Motor neuron (in vitro differentiated cells): ENCODE data around the gene C17orf50. TPM values are rescaled to one million over a fixed set of nuclear protein-coding genes. Genes with fewer than 3 reads are reported as not detected.

Experiments used
- ATAC-seq, 8 experiments: fragments of 200-7000 bp; cut with Tn5 transposase; replicated peaks in 6 of 8; 2 replicates each; pipeline ENCODE4 v1.8.0; 2021; ENCODE audit warnings: mild to moderate bottlenecking in 8 of 8, moderate library complexity in 8 of 8
- H3K27ac ChIP-seq, 2 donors: fragments of 250-450 bp; sonication (Bioruptor Pico); 2 replicates each; pipeline ENCODE4 v1.9.0; 2021; ENCODE audit warnings: antibody characterized with exemption in 2 of 2, mild to moderate bottlenecking in 2 of 2, moderate library complexity in 1 of 2
- H3K4me1 ChIP-seq, 2 donors: fragments of 250-450 bp; sonication (Bioruptor Pico); replicated peaks in 1 of 2; 2 replicates each; pipeline ENCODE4 v1.6.1; 2021; ENCODE audit warnings: antibody characterized with exemption in 2 of 2, mild to moderate bottlenecking in 2 of 2, moderate library complexity in 1 of 2
- H3K4me3 ChIP-seq, 5 donors: fragments of 250-450 bp; sonication (Bioruptor Pico); 2 replicates each; pipeline ENCODE4 v1.9.0; 2021; ENCODE audit warnings: antibody characterized with exemption in 5 of 5, mild to moderate bottlenecking in 5 of 5, moderate library complexity in 4 of 5
- WGBS, 10 experiments: fragments of 450-650 bp; shearing (Covaris generic); methylation state at CpG; one replicate each; pipeline ENCODE4 v1.0.0; 2022; 5-methylcytosine and 5-hydroxymethylcytosine counted together
- in situ Hi-C, 9 experiments: fragments of 400-800 bp; cut with MboI; loops; one replicate each; pipeline ENCODE4 v1.15.0; 2021; ENCODE audit warnings: low sequenced_read_pairs in 9 of 9, low pct_unique_long_range_greater_than_20kb in 2 of 9; ENCODE audit not compliant: unreplicated experiment in 9 of 9
- total RNA-seq, 8 experiments: library from RNA; unstranded; fragments of 300-600 nt; gene quantifications; 2 replicates each; pipeline versions ENCODE4 v1.2.3 to v1.2.4, GENCODE V29; 2022

C17orf50 gene
- total RNA-seq, 8 experiments from 2014 or later, result 0.33 to 0.85 (median 0.63) TPM; not detected in 2

DNA sequence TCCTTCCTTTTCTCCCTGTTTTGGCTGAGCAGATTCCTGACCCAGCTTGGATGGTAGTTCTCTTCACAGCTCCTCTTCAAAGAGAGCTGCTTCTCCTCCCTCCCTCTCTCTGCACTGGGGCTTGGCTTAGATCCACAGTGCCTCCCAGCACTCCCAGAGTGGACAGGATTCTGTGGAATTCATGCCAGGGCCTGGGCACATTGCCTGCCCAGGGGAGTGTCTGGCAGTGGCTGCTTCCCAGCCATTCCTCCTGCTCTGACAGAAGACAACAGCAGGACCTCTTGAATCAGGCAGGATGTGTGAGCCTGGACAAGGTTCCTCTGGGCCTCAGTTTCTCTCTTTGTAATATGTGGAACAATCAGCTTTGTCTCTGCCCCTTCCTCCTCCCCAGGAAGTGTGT is 39.3 kb downstream of the C17orf50 start:
- in situ Hi-C loops, result loop anchor here in 1 of 9 experiments (25.0 kb wide), 1 partner anchor 112 kb away; no protein-coding TSS in a partner anchor
- peak in 1 of 8 experiments; percentile 55 for ATAC-seq
- peaks cover 0 to 3% of the 10 kb centered on the region in 2 donors for H3K4me1 ChIP-seq
- no peak overlapping the region for H3K27ac ChIP-seq
- no peak overlapping the region for H3K4me3 ChIP-seq

DNA sequence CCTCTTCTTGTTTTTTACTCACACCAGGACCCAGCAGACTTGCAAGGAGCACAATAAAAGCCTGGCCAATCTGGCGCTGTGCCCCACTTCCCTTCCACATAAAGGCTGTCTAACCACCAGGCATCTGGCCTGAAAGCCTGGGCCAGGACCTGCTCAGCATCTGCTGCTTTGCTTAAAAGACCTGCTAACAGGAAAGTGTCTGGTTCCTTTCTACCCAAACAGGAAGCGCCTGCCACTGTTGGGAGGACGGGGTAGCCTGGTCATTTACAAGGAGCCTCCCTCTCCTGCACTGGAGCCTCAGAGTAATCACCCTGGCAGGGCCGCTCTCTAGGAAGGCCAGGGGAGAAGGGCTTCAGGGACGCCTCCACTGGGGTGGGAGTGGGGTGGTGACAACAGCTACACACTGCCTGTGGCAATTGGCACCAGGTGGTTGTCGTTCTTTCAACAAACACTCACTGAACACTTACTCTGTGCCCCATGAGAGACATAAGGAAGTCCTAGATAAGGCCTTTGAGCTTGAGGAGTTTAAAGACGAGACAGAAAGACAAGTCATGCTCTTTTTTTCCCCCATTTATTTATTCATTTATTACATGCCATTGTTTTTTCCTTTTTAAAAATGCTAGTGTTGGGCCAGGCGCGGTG is 41.0 kb downstream of the C17orf50 start:
- no peak for ATAC-seq
- Histone ChIP-seq H3K4me3 (no peak overlapping the region), H3K4me1 (peaks cover 0 to 3% of the 10 kb centered on the region in 2 donors), H3K27ac (no peak overlapping the region)
- in situ Hi-C loops, result loop anchor here in 1 of 9 experiments (25.0 kb wide), 1 partner anchor 111 kb away; no protein-coding TSS in a partner anchor
- 58 to 100% (median 90%) methylated on average over 1 to 6 of the region's 9 CpGs; no CpG with 5 or more reads in 1 of the 10 experiments for WGBS, 10 experiments

DNA sequence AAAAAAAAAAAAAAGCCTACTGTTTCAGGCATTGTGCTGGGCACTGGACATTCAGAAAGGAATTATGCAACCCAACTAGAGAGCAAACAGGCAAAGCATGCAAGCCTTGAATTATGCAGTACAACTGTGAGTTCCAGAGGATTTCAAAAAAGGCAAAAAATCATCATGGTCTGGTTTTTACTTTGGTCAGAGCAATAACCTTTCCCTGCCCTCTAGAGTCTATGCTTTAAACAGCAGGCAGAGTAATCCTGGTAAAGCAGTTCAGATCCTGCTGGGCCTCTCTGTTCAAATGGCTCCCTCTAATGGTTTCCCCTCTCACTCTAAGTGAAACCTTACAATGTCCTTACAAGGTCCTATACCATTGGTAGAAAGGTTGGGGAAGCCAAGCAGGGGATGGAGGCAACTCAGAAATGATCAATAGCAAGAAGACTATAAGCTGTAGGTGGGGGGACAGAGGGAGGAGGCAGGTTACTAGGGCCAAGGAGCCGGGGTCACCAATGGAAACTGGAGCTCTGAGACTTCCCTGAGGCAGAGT is 44.0 kb downstream of the C17orf50 start:
- H3K4me1 ChIP-seq, result peaks cover 3 to 11% of the 10 kb centered on the region in 2 donors
- in situ Hi-C loops, result loop anchor here in 1 of 9 experiments (25.0 kb wide), 1 partner anchor 108 kb away; no protein-coding TSS in a partner anchor
- H3K27ac ChIP-seq, result no peak overlapping the region
- WGBS, 10 experiments, result 50 to 60% methylated on average over 1 of the region's 1 CpG; no CpG with 5 or more reads in 8 of the 10 experiments
- peak in 4 of 8 experiments; percentile 17 to 59 (median 41) for ATAC-seq
- H3K4me3 ChIP-seq, result no peak overlapping the region

DNA sequence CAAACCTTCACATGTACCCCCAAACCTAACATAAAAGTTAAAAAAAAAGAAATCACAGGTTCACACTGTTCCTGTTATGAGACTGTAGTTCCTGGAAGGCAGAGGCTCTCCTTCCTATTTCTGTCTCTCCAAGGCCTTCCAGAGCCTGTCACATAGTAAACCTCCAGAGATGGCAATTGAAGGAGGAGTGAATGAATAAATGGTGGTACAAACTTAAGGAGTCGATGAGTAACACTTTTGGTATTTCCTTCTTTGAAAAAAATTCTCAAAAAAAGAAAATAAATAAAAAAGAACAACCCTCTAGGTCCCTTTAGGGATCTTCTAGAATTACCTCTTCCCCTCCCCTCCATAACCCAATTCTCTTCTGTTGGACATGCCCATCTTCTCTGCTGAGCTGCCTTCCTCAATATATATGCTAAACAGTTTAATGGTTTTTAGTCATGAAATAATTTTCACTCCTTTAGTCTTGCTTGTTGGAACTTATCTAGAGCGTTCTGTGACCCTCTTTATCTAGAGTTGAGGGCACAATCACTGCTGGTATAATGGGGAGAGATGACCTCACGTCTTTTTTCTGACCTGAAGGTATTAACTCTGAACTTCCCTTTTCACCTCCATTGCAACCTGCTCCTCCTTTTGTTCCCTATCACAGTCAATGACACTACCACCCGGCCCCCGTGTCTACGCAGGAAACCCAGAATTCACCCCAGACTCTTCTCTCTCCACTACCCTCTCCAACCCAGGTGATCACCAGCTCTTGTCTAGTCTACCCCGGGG is 46.9 kb downstream of the C17orf50 start:
- H3K4me1 ChIP-seq, result peaks cover 11 to 12% of the 10 kb centered on the region in 2 donors
- WGBS, 10 experiments, result 42 to 100% (median 80%) methylated on average over 1 to 6 of the region's 7 CpGs; no CpG with 5 or more reads in 1 of the 10 experiments
- in situ Hi-C loops, result loop anchor here in 1 of 9 experiments (25.0 kb wide), 1 partner anchor 105 kb away; no protein-coding TSS in a partner anchor
- H3K4me3 ChIP-seq, result no peak overlapping the region
- no peak for ATAC-seq
- H3K27ac ChIP-seq, result no peak overlapping the region

DNA sequence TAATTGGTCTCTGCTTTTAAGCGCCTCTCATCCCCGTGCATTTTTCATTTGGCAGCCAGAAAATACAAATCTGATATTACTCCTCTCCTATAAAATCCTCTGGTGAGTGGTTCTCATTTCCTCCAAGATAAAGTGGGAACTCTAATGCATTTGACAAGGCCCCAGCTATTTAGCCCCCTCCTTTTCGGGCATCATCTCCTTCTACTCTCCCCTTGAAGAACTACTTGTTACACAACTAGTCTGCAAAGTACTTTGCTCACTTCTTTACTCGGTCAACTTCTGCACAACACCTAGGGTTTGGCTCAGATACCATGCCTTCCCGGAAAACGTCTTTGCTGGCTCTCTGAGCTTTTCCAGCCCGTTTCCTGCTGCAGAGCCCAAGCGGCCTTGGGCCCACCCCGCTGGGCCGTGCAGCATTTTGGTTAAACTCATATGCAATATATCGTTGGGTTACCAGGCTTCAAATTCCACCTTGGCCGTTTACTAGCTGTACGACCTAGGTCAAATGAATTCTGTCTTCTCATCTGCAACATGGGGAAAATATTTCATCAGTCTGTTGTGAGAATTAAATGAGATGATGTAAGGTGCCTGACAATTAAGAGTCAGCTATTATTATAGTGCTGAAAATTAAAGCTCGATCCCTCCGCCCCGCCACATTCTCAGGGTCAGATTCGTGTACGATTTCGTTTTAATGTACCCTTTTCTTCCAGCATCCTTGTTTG is 47.7 kb downstream of the C17orf50 start:
- H3K27ac ChIP-seq, result peak overlapping the region; percentile 95 to 99
- H3K4me1 ChIP-seq, result peaks cover 11 to 12% of the 10 kb centered on the region in 2 donors
- in situ Hi-C loops, result loop anchor here in 1 of 9 experiments (25.0 kb wide), 1 partner anchor 104 kb away; no protein-coding TSS in a partner anchor
- no peak for ATAC-seq
- 0 to 73% (median 40%) methylated on average over 3 to 15 of the region's 19 CpGs for WGBS, 10 experiments
- H3K4me3 ChIP-seq, result peak overlapping the region; percentile 77 to 95 (median 92)

DNA sequence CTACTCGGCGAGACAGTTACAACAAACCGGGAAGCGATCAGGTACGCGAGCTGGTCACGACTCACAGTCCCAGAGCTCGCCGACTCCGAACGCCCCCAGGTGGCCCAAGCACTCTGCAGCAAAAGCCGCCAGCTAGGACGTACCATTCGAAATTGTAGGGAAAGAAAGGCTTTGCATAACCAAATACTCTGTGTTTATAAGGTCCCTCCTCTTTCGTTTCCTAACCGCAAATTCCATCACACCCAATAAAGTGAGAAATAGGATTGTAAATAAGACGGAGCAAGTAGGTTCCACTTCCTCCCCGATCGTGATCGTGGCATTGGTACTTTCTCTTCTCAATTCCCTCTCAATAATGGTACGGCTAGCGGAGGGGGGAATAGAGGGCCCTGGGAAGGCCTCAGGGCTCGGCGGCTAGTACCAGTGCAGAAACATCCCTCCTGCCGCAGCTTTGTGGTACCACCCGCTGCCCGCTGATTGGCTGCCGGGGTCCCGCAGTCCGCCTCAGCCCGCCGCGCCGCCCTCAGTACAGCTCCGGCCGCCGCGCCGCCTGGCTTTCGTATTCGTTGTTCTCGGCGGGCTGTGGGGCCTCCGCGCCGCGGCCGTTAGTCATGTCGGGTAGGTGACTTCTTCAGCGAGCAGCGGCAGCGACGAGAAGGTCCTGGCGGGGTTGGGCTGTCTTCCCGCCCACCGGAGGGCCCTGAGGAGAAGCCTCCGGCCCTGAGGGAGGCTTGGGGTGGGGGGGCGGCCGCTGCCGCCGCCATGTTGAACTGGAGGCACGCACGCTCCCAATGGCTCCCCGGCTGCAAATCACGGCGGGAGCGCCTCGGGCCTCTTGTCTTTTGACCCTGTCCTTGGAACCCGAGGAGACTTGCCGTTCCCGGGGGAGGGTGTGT is 48.5 kb downstream of the C17orf50 start, which contains the start of gene TAF15:
Gene TAF15 (plus strand): TSS at position 523 of the 893 bp plus-strand sequence. CDS start 86 bp downstream, at position 609.
- in situ Hi-C loops, result loop anchor here in 1 of 9 experiments (25.0 kb wide), 1 partner anchor 103 kb away; no protein-coding TSS in a partner anchor

DNA sequence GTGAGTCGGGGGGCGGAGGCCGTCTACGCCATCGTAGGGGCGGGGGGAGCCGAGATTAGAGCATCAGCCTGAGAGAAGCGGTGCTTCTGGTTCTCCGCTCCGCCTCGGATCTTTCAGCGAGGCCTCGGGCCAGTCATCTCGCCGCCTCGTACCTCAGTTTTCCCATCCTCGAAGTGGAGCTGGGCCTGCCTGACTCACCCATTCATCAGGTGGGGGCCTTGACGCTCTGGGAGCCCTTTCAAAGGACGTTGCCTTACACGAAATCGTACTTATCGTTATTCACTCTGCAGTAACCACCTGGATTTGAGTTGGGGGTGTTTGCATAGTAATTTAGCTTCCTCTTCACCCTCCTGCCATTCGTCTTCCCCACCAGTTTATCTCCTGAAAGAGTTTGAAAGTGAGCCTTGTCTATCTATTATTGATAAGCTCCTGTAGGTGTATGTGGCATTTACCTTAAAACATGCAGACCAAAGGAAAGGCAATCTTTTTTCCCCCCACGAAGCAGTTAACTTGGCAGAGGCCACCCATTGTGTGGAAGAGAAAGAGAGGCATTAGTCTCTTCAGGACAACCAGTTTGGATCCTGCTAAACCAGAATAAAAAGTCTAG is 49.3 kb downstream of the C17orf50 start:
- Histone ChIP-seq H3K4me1 (peaks cover 8 to 12% of the 10 kb centered on the region in 2 donors), H3K4me3 (peak overlapping the region; percentile 77 to 95 (median 92)), H3K27ac (peak overlapping the region; percentile 95 to 99)
- ATAC-seq, result no peak
- in situ Hi-C loops, result loop anchor here in 1 of 9 experiments (25.0 kb wide), 1 partner anchor 102 kb away; no protein-coding TSS in a partner anchor
- 0 to 10% (median 0%) methylated on average over 1 to 15 of the region's 24 CpGs; no CpG with 5 or more reads in 2 of the 10 experiments for WGBS, 10 experiments

More for the DNA sequence above, 48.5 kb downstream of the C17orf50 start, which contains the start of gene TAF15:
- peaks cover 11 to 12% of the 10 kb centered on the region in 2 donors for H3K4me1 ChIP-seq
- peak within 1 kb of the TSS; percentile 95 to 99 for H3K27ac ChIP-seq
- peak within 1 kb of the TSS; percentile 77 to 95 (median 92) for H3K4me3 ChIP-seq
- peak; percentile 88 to 98 (median 96) for ATAC-seq
- WGBS, 10 experiments, result 0 to 3% (median 1%) methylated on average over 3 to 33 of the region's 71 CpGs; no CpG with 5 or more reads in 1 of the 10 experiments

DNA sequence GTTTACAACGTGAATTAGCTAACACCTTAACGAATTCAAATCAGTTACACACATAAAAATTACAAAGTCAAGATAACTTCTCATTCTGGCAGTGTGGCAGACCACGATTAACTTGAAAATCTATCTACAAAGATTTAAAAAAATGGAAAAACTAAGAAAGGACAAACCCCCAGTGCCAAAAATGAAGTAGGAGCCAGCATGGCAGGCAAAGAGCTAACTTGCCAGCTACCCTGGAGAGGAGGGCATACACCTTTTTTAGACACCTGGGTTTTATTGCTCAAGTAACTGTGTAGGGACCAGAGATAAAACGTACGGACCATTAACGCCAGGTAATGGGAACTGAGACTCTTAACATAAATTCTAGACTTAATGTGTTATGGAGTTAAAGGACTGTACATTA is 51.1 kb downstream of the C17orf50 start:
- Histone ChIP-seq H3K27ac (no peak overlapping the region), H3K4me3 (no peak overlapping the region), H3K4me1 (peaks cover 8 to 12% of the 10 kb centered on the region in 2 donors)
- in situ Hi-C loops, result loop anchor here in 1 of 9 experiments (25.0 kb wide), 1 partner anchor 101 kb away; no protein-coding TSS in a partner anchor
- ATAC-seq, result no peak
- WGBS, 10 experiments, result 75 to 100% (median 95%) methylated on average over 1 to 6 of the region's 6 CpGs

DNA sequence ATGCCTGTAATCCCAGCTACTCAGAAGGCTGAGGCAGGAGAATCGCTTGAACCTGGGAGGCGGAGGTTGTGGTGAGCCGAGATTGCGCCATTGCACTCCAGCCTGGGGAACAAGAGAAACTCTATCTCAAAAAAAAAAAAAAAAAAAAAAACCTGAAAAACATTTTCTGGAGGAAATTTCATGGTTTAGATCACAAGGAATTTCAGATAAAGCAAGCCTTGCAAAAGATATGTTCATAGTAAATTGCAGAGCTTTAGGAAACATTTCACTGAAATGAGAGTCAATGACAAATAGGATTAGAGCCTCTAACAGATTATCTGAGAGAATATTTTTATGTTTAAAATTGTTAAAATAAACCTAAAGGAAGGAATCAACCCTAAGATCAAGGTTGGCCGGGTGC is 51.8 kb downstream of the C17orf50 start:
- Histone ChIP-seq H3K4me1 (peaks cover 11 to 12% of the 10 kb centered on the region in 2 donors), H3K4me3 (no peak overlapping the region), H3K27ac (no peak overlapping the region)
- 80 to 100% (median 95%) methylated on average over 1 to 5 of the region's 5 CpGs; no CpG with 5 or more reads in 1 of the 10 experiments for WGBS, 10 experiments
- ATAC-seq, result no peak
- in situ Hi-C loops, result loop anchor here in 1 of 9 experiments (25.0 kb wide), 1 partner anchor 100 kb away; no protein-coding TSS in a partner anchor
